Chondrocyte (in vitro differentiated cells): Measurements from ENCODE around the gene SORBS2. TPM values are rescaled to one million over a fixed set of nuclear protein-coding genes. Genes with fewer than 3 reads are reported as not detected.

Source experiments
- DNase-seq: peaks from one replicate; pipeline ENCODE4 v3.0.0; 2021; ENCODE audit warnings: mixed read lengths, low spot score
- H3K27ac Mint-ChIP-seq: one replicate; pipeline ENCODE4 v1.8.0; 2021; ENCODE audit warnings: mild to moderate bottlenecking, moderate library complexity, mixed read lengths; ENCODE audit not compliant: unreplicated experiment
- H3K27me3 Mint-ChIP-seq: 2 replicates; pipeline ENCODE4 v1.8.0; 2021; ENCODE audit warnings: low read depth, mixed read lengths
- H3K36me3 Mint-ChIP-seq: 2 replicates; pipeline ENCODE4 v1.8.0; 2021; ENCODE audit warnings: low read depth, mixed read lengths
- H3K4me1 Mint-ChIP-seq: 2 replicates; pipeline ENCODE4 v1.8.0; 2021; ENCODE audit warnings: low read depth, mild to moderate bottlenecking, mixed read lengths
- H3K4me3 Mint-ChIP-seq: one replicate; pipeline ENCODE4 v1.8.0; 2021; ENCODE audit warnings: mild to moderate bottlenecking, moderate library complexity, mixed read lengths; ENCODE audit not compliant: unreplicated experiment
- H3K9me3 Mint-ChIP-seq: 2 replicates; pipeline ENCODE4 v1.8.0; 2021; ENCODE audit warnings: low read depth, mixed read lengths
- CTCF ChIP-seq: fragments of 200-600 bp; sonication (generic); IDR thresholded peaks from 2 replicates; pipeline ENCODE4 v1.5.0; 2021; ENCODE audit warnings: antibody characterized with exemption, mild to moderate bottlenecking, moderate library complexity
- total RNA-seq: library from RNA; stranded (reverse); gene quantifications from 3 replicates; pipeline ENCODE4 v1.2.1, GENCODE V29; 2021

Gene SORBS2
- total RNA-seq, 1 donor from 2014 or later, result 104 TPM

GRCh38 chr4:185738038-185738552 is 73.9 kb downstream of the SORBS2 start:
- Mint-ChIP-seq H3K27me3 (no peaks in the 10 kb centered on the region), H3K4me3 (peak overlapping the region; percentile 45), H3K27ac (peak overlapping the region; percentile 90), H3K9me3 (no peaks in the 10 kb centered on the region), H3K36me3 (peaks cover 6% of the 10 kb centered on the region), H3K4me1 (peaks cover 83% of the 10 kb centered on the region)
- DNase-seq, result no peak
- no peak for TF ChIP-seq CTCF

- peaks cover 79% of the 10 kb centered on the region for H3K4me1 Mint-ChIP-seq
- H3K36me3 Mint-ChIP-seq, result peaks cover 9% of the 10 kb centered on the region
- H3K9me3 Mint-ChIP-seq, result no peaks in the 10 kb centered on the region
- no peak for DNase-seq
- peak overlapping the region; percentile 45 for H3K4me3 Mint-ChIP-seq
- peak overlapping the region; percentile 90 for H3K27ac Mint-ChIP-seq
- H3K27me3 Mint-ChIP-seq, result no peaks in the 10 kb centered on the region
- no peak for TF ChIP-seq CTCF
These were observed 74.4 kb downstream of the SORBS2 start for GRCh38 chr4:185737489-185738037.

- H3K9me3 Mint-ChIP-seq, result no peaks in the 10 kb centered on the region
- no peak for TF ChIP-seq CTCF
- DNase-seq, result no peak
- no peaks in the 10 kb centered on the region for H3K27me3 Mint-ChIP-seq
- H3K27ac Mint-ChIP-seq, result peak overlapping the region; percentile 90
- H3K36me3 Mint-ChIP-seq, result peaks cover 10% of the 10 kb centered on the region
- H3K4me3 Mint-ChIP-seq, result no peak overlapping the region
- H3K4me1 Mint-ChIP-seq, result peaks cover 76% of the 10 kb centered on the region
These were observed 75.1 kb downstream of the SORBS2 start for GRCh38 chr4:185736882-185737281.

- peaks cover 8% of the 10 kb centered on the region for H3K36me3 Mint-ChIP-seq
- H3K27me3 Mint-ChIP-seq, result no peaks in the 10 kb centered on the region
- no peaks in the 10 kb centered on the region for H3K9me3 Mint-ChIP-seq
- H3K4me3 Mint-ChIP-seq, result no peak overlapping the region
- H3K4me1 Mint-ChIP-seq, result peaks cover 80% of the 10 kb centered on the region
- TF ChIP-seq CTCF, result no peak
- DNase-seq, result no peak
- peak overlapping the region; percentile 78 for H3K27ac Mint-ChIP-seq
These were observed 76.1 kb downstream of the SORBS2 start for GRCh38 chr4:185735866-185736400.

GRCh38 chr4:185734930-185735329 is 77.1 kb downstream of the SORBS2 start:
- peak overlapping the region; percentile 74 for H3K27ac Mint-ChIP-seq
- TF ChIP-seq CTCF, result no peak
- H3K4me1 Mint-ChIP-seq, result peaks cover 81% of the 10 kb centered on the region

More at GRCh38 chr4:185734930-185735329, 77.1 kb downstream of the SORBS2 start:
- Mint-ChIP-seq H3K4me3 (no peak overlapping the region), H3K36me3 (peaks cover 8% of the 10 kb centered on the region), H3K9me3 (no peaks in the 10 kb centered on the region), H3K27me3 (no peaks in the 10 kb centered on the region)
- no peak for DNase-seq
